Mesendoderm (in vitro differentiated cells): ENCODE data around the gene METTL16.
"Not testable (repeated sequence)": the region's sequence is repeated elsewhere in the genome, so short reads cannot be mapped to it uniquely, and the experiment has no call there.

ENCODE experiments used
- DNase-seq: peaks from one replicate; pipeline ENCODE4 v3.0.0; 2013
- H2AK5ac ChIP-seq: 2 replicates; pipeline ENCODE4 v1.6.1; 2013; ENCODE audit warnings: low read length, inconsistent platforms
- H2BK120ac ChIP-seq: 2 replicates; pipeline ENCODE4 v1.6.1; 2013; ENCODE audit warnings: low read depth, mild to moderate bottlenecking, low read length, moderate library complexity, mixed read lengths
- H2BK15ac ChIP-seq: replicated peaks from 2 replicates; pipeline ENCODE4 v1.6.1; 2013; ENCODE audit warnings: low read depth, mild to moderate bottlenecking, moderate library complexity
- H2BK5ac ChIP-seq: 2 replicates; pipeline ENCODE4 v1.6.1; 2013; ENCODE audit warnings: low read length, inconsistent platforms
- H3K18ac ChIP-seq: 2 replicates; pipeline ENCODE4 v1.6.1; 2013; ENCODE audit warnings: mild to moderate bottlenecking, low read length, mixed read lengths
- H3K23ac ChIP-seq: one replicate; pipeline ENCODE4 v1.6.1; 2013; ENCODE audit warnings: low read length
- H3K27ac ChIP-seq: 2 replicates; pipeline ENCODE4 v1.5.1; 2013; ENCODE audit warnings: low read depth, mild to moderate bottlenecking, inconsistent platforms, low read length, moderate library complexity
- H3K27me3 ChIP-seq: 2 replicates; pipeline ENCODE4 v1.6.1; 2013; ENCODE audit warnings: low read length, control low read depth, mild to moderate bottlenecking, inconsistent platforms; ENCODE audit not compliant: insufficient read depth, poor library complexity
- H3K36me3 ChIP-seq: 2 replicates; pipeline ENCODE4 v1.6.1; 2013; ENCODE audit warnings: low read length, inconsistent platforms; ENCODE audit not compliant: control insufficient read depth, insufficient read depth
- H3K4ac ChIP-seq: one replicate; pipeline ENCODE4 v1.6.1; 2013; ENCODE audit warnings: low read depth, mild to moderate bottlenecking, low read length, moderate library complexity
- H3K4me1 ChIP-seq: 2 replicates; pipeline ENCODE4 v1.6.1; 2013; ENCODE audit warnings: low read depth, low read length, inconsistent platforms; ENCODE audit not compliant: control insufficient read depth
- H3K4me2 ChIP-seq: 2 replicates; pipeline ENCODE4 v1.6.1; 2013; ENCODE audit warnings: low read length
- H3K4me3 ChIP-seq: 2 replicates; pipeline ENCODE4 v1.5.1; 2013; ENCODE audit warnings: mild to moderate bottlenecking, low read length
- H3K56ac ChIP-seq: one replicate; pipeline ENCODE4 v1.6.1; 2013; ENCODE audit warnings: low read length
- H3K79me1 ChIP-seq: 2 replicates; pipeline ENCODE4 v1.6.1; 2013; ENCODE audit warnings: low read length, inconsistent platforms
- H3K79me2 ChIP-seq: 2 replicates; pipeline ENCODE4 v1.6.1; 2013; ENCODE audit warnings: mild to moderate bottlenecking, low read length; ENCODE audit not compliant: control insufficient read depth, insufficient read depth
- H3K9ac ChIP-seq: 2 replicates; pipeline ENCODE4 v1.6.1; 2013; ENCODE audit warnings: low read length, inconsistent platforms
- H4K5ac ChIP-seq: one replicate; pipeline ENCODE4 v1.6.1; 2013; ENCODE audit warnings: low read length
- H4K8ac ChIP-seq: one replicate; pipeline ENCODE4 v1.6.1; 2013; ENCODE audit warnings: low read depth, mild to moderate bottlenecking, control low read depth, low read length, moderate library complexity
- WGBS: extraction: QIAGEN DNeasy Blood & Tissue Kit; methylation state at CpG from one replicate; pipeline ENCODE4 v1.1.7; 2013; ENCODE audit warnings: low lambda C conversion rate, missing lambda C conversion rate; ENCODE audit not compliant: insufficient coverage; ENCODE audit errors: extremely low coverage; 5-methylcytosine and 5-hydroxymethylcytosine counted together

The METTL16 gene

GRCh38 chr17:2500446-2500845 lies 11.2 kb downstream of the METTL16 start:
- H3K18ac ChIP-seq: no peak overlapping the region
- H2BK120ac ChIP-seq: no peak overlapping the region
- H4K8ac ChIP-seq: no peak overlapping the region
- H3K4ac ChIP-seq: no peak overlapping the region
- no CpG with 5 or more reads among the region's 8 CpGs for WGBS
- H3K9ac ChIP-seq: no peak overlapping the region
- no peak overlapping the region for H3K23ac ChIP-seq
- no peak overlapping the region for H2BK15ac ChIP-seq
- H4K5ac ChIP-seq: no peak overlapping the region
- DNase-seq: no peak
- no peak overlapping the region for H2AK5ac ChIP-seq
- no peaks in the 10 kb centered on the region for H3K27me3 ChIP-seq
- H3K4me1 ChIP-seq: no peaks in the 10 kb centered on the region
- H3K56ac ChIP-seq: no peak overlapping the region
- peaks cover 9% of the 10 kb centered on the region for H3K79me1 ChIP-seq
- no peak overlapping the region for H2BK5ac ChIP-seq
- H3K4me3 ChIP-seq: no peak overlapping the region
- peaks cover 22% of the 10 kb centered on the region for H3K79me2 ChIP-seq
- H3K36me3 ChIP-seq: peaks cover 1% of the 10 kb centered on the region
- no peak overlapping the region for H3K4me2 ChIP-seq
- no peak overlapping the region for H3K27ac ChIP-seq

- H2AK5ac ChIP-seq, H2BK15ac ChIP-seq, H3K79me1 ChIP-seq, H4K8ac ChIP-seq, H3K36me3 ChIP-seq, H3K23ac ChIP-seq, DNase-seq, H3K18ac ChIP-seq, H3K27ac ChIP-seq, H3K4me3 ChIP-seq, H2BK5ac ChIP-seq, H3K4me1 ChIP-seq, H3K9ac ChIP-seq, H3K4ac ChIP-seq, H2BK120ac ChIP-seq, H3K56ac ChIP-seq, H3K4me2 ChIP-seq, H4K5ac ChIP-seq, H3K27me3 ChIP-seq: not testable (repeated sequence)
- WGBS: no CpG with 5 or more reads among the region's 15 CpGs
- peaks cover 21% of the 10 kb centered on the region for H3K79me2 ChIP-seq
These were observed 22.4 kb downstream of the METTL16 start for GRCh38 chr17:2489286-2489685.

GRCh38 chr17:2487306-2487705 lies 24.4 kb downstream of the METTL16 start:
- peaks cover 4% of the 10 kb centered on the region for H3K4me1 ChIP-seq
- no CpG with 5 or more reads among the region's 6 CpGs for WGBS
- no peaks in the 10 kb centered on the region for H3K36me3 ChIP-seq
- H4K5ac ChIP-seq: no peak overlapping the region
- H3K79me1 ChIP-seq: peaks cover 10% of the 10 kb centered on the region
- H3K4ac ChIP-seq: no peak overlapping the region
- H3K9ac ChIP-seq: no peak overlapping the region
- no peak overlapping the region for H3K4me3 ChIP-seq
- DNase-seq: no peak
- H4K8ac ChIP-seq: no peak overlapping the region
- H2BK120ac ChIP-seq: no peak overlapping the region
- H3K27me3 ChIP-seq: no peaks in the 10 kb centered on the region
- no peak overlapping the region for H2BK5ac ChIP-seq
- H3K18ac ChIP-seq: no peak overlapping the region
- H3K27ac ChIP-seq: no peak overlapping the region
- peaks cover 23% of the 10 kb centered on the region for H3K79me2 ChIP-seq
- no peak overlapping the region for H3K4me2 ChIP-seq
- H2AK5ac ChIP-seq: no peak overlapping the region
- H2BK15ac ChIP-seq: no peak overlapping the region
- H3K56ac ChIP-seq: no peak overlapping the region
- no peak overlapping the region for H3K23ac ChIP-seq

- H2AK5ac ChIP-seq, H3K4ac ChIP-seq, H2BK5ac ChIP-seq, H4K8ac ChIP-seq, H3K4me1 ChIP-seq, H3K36me3 ChIP-seq, DNase-seq, H3K4me2 ChIP-seq, H3K9ac ChIP-seq, H3K4me3 ChIP-seq, H3K27ac ChIP-seq, H2BK15ac ChIP-seq, H3K56ac ChIP-seq, H2BK120ac ChIP-seq, H3K23ac ChIP-seq, H3K18ac ChIP-seq, H3K27me3 ChIP-seq, H4K5ac ChIP-seq: not testable (repeated sequence)
- Histone ChIP-seq H3K79me1 (peaks cover 11% of the 10 kb centered on the region), H3K79me2 (peaks cover 26% of the 10 kb centered on the region)
- no CpG with 5 or more reads among the region's 4 CpGs for WGBS
These were observed 25.0 kb downstream of the METTL16 start for GRCh38 chr17:2486709-2487108.

- Histone ChIP-seq H3K27ac (no peak overlapping the region), H3K4me3 (no peak overlapping the region), H3K4me2 (no peak overlapping the region), H2BK5ac (no peak overlapping the region), H3K56ac (no peak overlapping the region), H4K8ac (no peak overlapping the region), H3K79me1 (peaks cover 12% of the 10 kb centered on the region), H2AK5ac (no peak overlapping the region), H3K23ac (no peak overlapping the region), H3K36me3 (no peaks in the 10 kb centered on the region), H3K4me1 (peaks cover 5% of the 10 kb centered on the region), H4K5ac (no peak overlapping the region), H3K18ac (no peak overlapping the region), H3K27me3 (no peaks in the 10 kb centered on the region), H3K4ac (no peak overlapping the region), H2BK15ac (no peak overlapping the region), H3K9ac (no peak overlapping the region), H2BK120ac (no peak overlapping the region), H3K79me2 (peaks cover 26% of the 10 kb centered on the region)
- no peak for DNase-seq
- WGBS: no CpG with 5 or more reads among the region's 10 CpGs
These were observed 25.7 kb downstream of the METTL16 start for GRCh38 chr17:2485970-2486369.

GRCh38 chr17:2485543-2485942 lies 26.1 kb downstream of the METTL16 start:
- Histone ChIP-seq H3K4me1 (peaks cover 5% of the 10 kb centered on the region), H3K23ac (no peak overlapping the region), H3K27me3 (no peaks in the 10 kb centered on the region), H4K5ac (no peak overlapping the region), H3K79me1 (peaks cover 14% of the 10 kb centered on the region), H3K4ac (no peak overlapping the region), H3K4me2 (no peak overlapping the region), H3K36me3 (no peaks in the 10 kb centered on the region), H3K27ac (no peak overlapping the region), H3K18ac (no peak overlapping the region), H2BK120ac (no peak overlapping the region), H3K4me3 (no peak overlapping the region), H2BK15ac (no peak overlapping the region), H2AK5ac (no peak overlapping the region), H3K9ac (no peak overlapping the region), H4K8ac (no peak overlapping the region), H2BK5ac (no peak overlapping the region), H3K56ac (no peak overlapping the region), H3K79me2 (peaks cover 28% of the 10 kb centered on the region)
- WGBS: no CpG with 5 or more reads among the region's 5 CpGs
- no peak for DNase-seq
